Epithelial cell of proximal tubule (primary cell): ENCODE measurements around the gene MAGI2. TPM values are rescaled to one million over a fixed set of nuclear protein-coding genes. Genes with fewer than 3 reads are reported as not detected.
A peak's percentile ranks its signal among the peaks of the same experiment; 100 is the strongest.

ENCODE experiments used
- DNase-seq: peaks from one replicate; pipeline ENCODE4 v3.0.0-alpha.2; 2011; ENCODE audit warnings: low read depth
- H3K4me3 ChIP-seq: 2 replicates; pipeline ENCODE4 v1.5.1; 2011; ENCODE audit warnings: low read depth, mild to moderate bottlenecking, low read length
- CTCF ChIP-seq: conservative IDR thresholded peaks from 2 replicates; pipeline ENCODE4 v1.5.1; 2012; ENCODE audit warnings: low read depth, mild to moderate bottlenecking, low read length
- total RNA-seq: library from RNA; depleted of rRNA; stranded (reverse); fragments of >200 nt; gene quantifications from 2 replicates; pipeline ENCODE4 v1.2.3, GENCODE V29; 2015

Gene MAGI2
- total RNA-seq, 1 donor from 2014 or later = 0.92 TPM

- DNase-seq = no peak
These were observed 702.2 kb downstream of the MAGI2 start for GRCh38 chr7:78751253-78751652.

GRCh38 chr7:78749052-78749746 lies 704.3 kb downstream of the MAGI2 start:
- no peak for TF ChIP-seq CTCF

More at GRCh38 chr7:78751253-78751652, 702.2 kb downstream of the MAGI2 start:
- TF ChIP-seq CTCF = no peak
- H3K4me3 ChIP-seq = no peak overlapping the region

GRCh38 chr7:78747592-78747991 lies 705.9 kb downstream of the MAGI2 start:
- no peak for TF ChIP-seq CTCF
- H3K4me3 ChIP-seq = no peak overlapping the region
- no peak for DNase-seq

More at GRCh38 chr7:78749052-78749746, 704.3 kb downstream of the MAGI2 start:
- no peak overlapping the region for H3K4me3 ChIP-seq
- DNase-seq = no peak

GRCh38 chr7:78746301-78746700 lies 707.2 kb downstream of the MAGI2 start:
- DNase-seq = no peak
- TF ChIP-seq CTCF = peak; percentile 15
- H3K4me3 ChIP-seq = no peak overlapping the region

- DNase-seq = no peak
- H3K4me3 ChIP-seq = no peak overlapping the region
- TF ChIP-seq CTCF = no peak
These were observed 710.8 kb downstream of the MAGI2 start for GRCh38 chr7:78742694-78743093.

- TF ChIP-seq CTCF = no peak
- no peak for DNase-seq
- H3K4me3 ChIP-seq = no peak overlapping the region
These were observed 716.9 kb downstream of the MAGI2 start for GRCh38 chr7:78736548-78736947.

- DNase-seq = peak; percentile 32
- TF ChIP-seq CTCF = no peak
- H3K4me3 ChIP-seq = no peak overlapping the region
These were observed 718.8 kb downstream of the MAGI2 start for GRCh38 chr7:78734626-78735025.
